Heart left ventricle (tissue), 13 donors: ENCODE results near the gene UGT1A9.

Experiments used
- CTCF ChIP-seq, 12 donors: fragments of 200-600 bp; sonication (generic) in 4 of 12; IDR thresholded peaks; one replicate each; pipeline versions ENCODE4 v1.5.0 to v1.8.0; 2018 to 2022; ENCODE audit warnings: antibody characterized with exemption in 12 of 12, mild to moderate bottlenecking in 5 of 12
- POLR2A ChIP-seq, 2 donors: fragments of 450-650 bp; IDR thresholded peaks; one replicate each; pipeline ENCODE4 v1.6.1; 2017; ENCODE audit warnings: antibody characterized with exemption in 2 of 2, mild to moderate bottlenecking in 2 of 2, moderate library complexity in 2 of 2
- donor health status: ischemic (EF 13 %, LVEDD 7.1; RV severe dilation, severe dysfunction).
- donor health status: DM: no; HTN: yes; CAD: no.
- donor health status: DM: no; HTN: no; CAD: no.
- donor health status: ischemic (EF 25% LVEDD 6.9; RV normal size, moderate dysfunction).
- donor health status: ischemic (EF 25% LVEDD 5.7; RV mildly dilated, moderate dysfunction).
- donor health status: ischemic (EF 35%, LVEDD 5.7; RV mildly dilated, moderate dysfunction).
- donor health status: nonischemic (EF 11% LVEDD 7.7; RV severe dilation, severe dysfunction).
- donor health status: DM: yes; HTN: yes; CAD: no.
- donor health status: PGD.
- donor health status: ischemic (EF 29% LVEDD 5.4; RV normal size, mild dysfunction).
- donor health status: nonischemic (EF 23%, LVEDD 6.1; RV moderate dilation, normal function).

DNA sequence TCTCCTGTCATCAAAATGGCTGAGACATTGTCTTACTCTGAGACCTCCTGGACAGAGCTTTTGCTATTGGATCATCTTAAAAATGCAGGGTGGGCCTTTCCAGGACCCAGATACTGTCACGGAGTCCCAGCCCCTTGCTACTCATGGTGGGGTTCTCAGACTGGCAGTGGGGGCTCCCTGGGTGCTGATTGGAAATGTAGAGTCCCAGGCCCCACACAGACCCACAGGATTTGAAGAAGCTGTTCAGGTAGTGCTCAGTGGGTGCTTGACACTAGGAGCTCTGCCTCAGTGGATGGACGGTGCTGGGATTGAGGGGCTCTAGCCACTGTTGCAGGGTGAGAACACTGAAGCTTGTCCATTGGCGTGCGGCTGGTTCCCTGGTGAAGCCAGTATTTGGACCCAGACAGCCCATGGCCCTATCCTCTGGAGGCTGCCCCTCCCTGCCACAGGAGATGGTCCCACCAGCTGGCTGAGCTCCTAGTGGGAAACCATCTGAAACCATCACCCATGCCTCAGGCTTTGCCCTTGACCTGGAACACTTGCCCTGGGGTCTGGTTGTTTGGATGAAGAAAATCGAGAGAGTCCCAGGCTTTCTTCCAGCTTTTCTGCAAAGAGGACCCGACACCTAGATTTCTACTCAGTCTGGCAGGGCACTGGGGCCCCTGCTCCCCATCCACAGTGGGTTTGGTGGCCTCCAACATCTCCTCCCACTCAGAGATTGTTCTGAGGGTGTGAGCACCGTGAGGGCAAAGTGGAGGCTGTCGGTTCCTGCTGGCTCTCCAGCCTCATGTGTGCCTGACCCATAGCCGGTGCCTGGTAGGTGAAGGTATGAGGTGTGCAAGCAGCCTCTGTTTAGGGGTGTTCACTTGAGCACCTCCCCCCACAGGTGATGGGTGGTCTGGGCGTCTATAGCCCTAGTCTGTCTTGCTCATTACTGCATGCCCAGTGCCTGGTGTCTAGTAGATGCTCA lies 136.6 kb downstream of the UGT1A9 start:
- TF ChIP-seq CTCF (IDR thresholded peaks at IDR 0.05) (no peak), POLR2A (IDR thresholded peaks at IDR 0.05) (no peak)
